CD14-positive monocyte (primary cell): ENCODE results near the gene ATP2A2. TPM values are rescaled to one million over a fixed set of nuclear protein-coding genes. Genes with fewer than 3 reads are reported as not detected.

ENCODE experiments used
- DNase-seq, 3 donors: peaks; one replicate each; pipeline ENCODE4 v3.0.0-alpha.2; 2011 to 2022
- H2AFZ ChIP-seq: 2 replicates; pipeline ENCODE4 v1.6.0; 2012; ENCODE audit warnings: mild to moderate bottlenecking, low read depth, low read length, inconsistent platforms; ENCODE audit not compliant: insufficient read depth, poor library complexity, severe bottlenecking
- H3K27ac ChIP-seq, 2 donors: 1 replicate in 1 of 2; 2 replicates in 1 of 2; pipeline ENCODE4 v1.5.1; 2012 to 2013; ENCODE audit warnings: low read length in 2 of 2, control low read depth in 1 of 2, inconsistent platforms in 1 of 2, low read depth in 1 of 2, mild to moderate bottlenecking in 1 of 2
- H3K27me3 ChIP-seq, 2 donors: one replicate each; pipeline versions ENCODE4 v1.6.0 to v1.6.1; 2011 to 2013; ENCODE audit warnings: low read length in 2 of 2; ENCODE audit not compliant: control insufficient read depth in 2 of 2, insufficient read depth in 2 of 2
- H3K36me3 ChIP-seq, 2 donors: replicated peaks in 1 of 2; 1 replicate in 1 of 2; 2 replicates in 1 of 2; pipeline versions ENCODE4 v1.5.1 to v1.6.1; 2012 to 2013; ENCODE audit warnings: low read length in 2 of 2, control low read depth in 1 of 2, inconsistent platforms in 1 of 2, mild to moderate bottlenecking in 1 of 2; ENCODE audit not compliant: insufficient read depth in 2 of 2, control insufficient read depth in 1 of 2
- H3K4me1 ChIP-seq, 2 donors: 1 replicate in 1 of 2; 2 replicates in 1 of 2; pipeline versions ENCODE4 v1.5.1 to v1.6.1; 2012 to 2013; ENCODE audit warnings: low read length in 2 of 2, control low read depth in 1 of 2, inconsistent platforms in 1 of 2, mild to moderate bottlenecking in 1 of 2, moderate library complexity in 1 of 2; ENCODE audit not compliant: insufficient read depth in 2 of 2, control insufficient read depth in 1 of 2
- H3K4me2 ChIP-seq: replicated peaks from 2 replicates; pipeline ENCODE3; 2012; ENCODE audit warnings: low read length, moderate library complexity, mild to moderate bottlenecking; ENCODE audit not compliant: poor library complexity, severe bottlenecking; ENCODE audit errors: extremely low read depth
- H3K4me3 ChIP-seq, 3 experiments: fragments of 200-600 bp in 1 of 3; sonication (generic) in 1 of 3; replicated peaks in 1 of 3; 1 replicate in 2 of 3; 2 replicates in 1 of 3; pipeline ENCODE4 v1.5.1; 2011 to 2013; ENCODE audit warnings: low read length in 3 of 3, mild to moderate bottlenecking in 3 of 3, control low read depth in 2 of 3, low read depth in 2 of 3, inconsistent platforms in 1 of 3, moderate library complexity in 1 of 3
- H3K79me2 ChIP-seq: 2 replicates; pipeline ENCODE4 v1.6.0; 2012; ENCODE audit warnings: mild to moderate bottlenecking, control low read depth, inconsistent platforms, low read length, moderate library complexity; ENCODE audit not compliant: insufficient read depth
- H3K9ac ChIP-seq: 2 replicates; pipeline ENCODE4 v1.6.0; 2017; ENCODE audit warnings: low read length, mild to moderate bottlenecking; ENCODE audit not compliant: insufficient read depth, poor library complexity, severe bottlenecking
- H3K9me3 ChIP-seq, 2 donors: replicated peaks in 1 of 2; 1 replicate in 1 of 2; 2 replicates in 1 of 2; pipeline versions ENCODE4 v1.5.1 to v1.6.1; 2012 to 2013; ENCODE audit warnings: low read length in 2 of 2, control low read depth in 1 of 2; ENCODE audit not compliant: control insufficient read depth in 1 of 2, insufficient read depth in 1 of 2
- H4K20me1 ChIP-seq: 2 replicates; pipeline ENCODE4 v1.6.0; 2012; ENCODE audit warnings: mild to moderate bottlenecking, low read length, control low read depth, moderate library complexity; ENCODE audit not compliant: insufficient read depth
- H3K27ac Mint-ChIP-seq, 7 donors: one replicate each; pipeline ENCODE4 v1.8.0; 2020; ENCODE audit warnings: mild to moderate bottlenecking in 7 of 7, mixed read lengths in 7 of 7, moderate library complexity in 6 of 7, inconsistent platforms in 2 of 7
- H3K27me3 Mint-ChIP-seq, 3 donors: one replicate each; pipeline ENCODE4 v1.8.0; 2021 to 2022; ENCODE audit warnings: low read depth in 3 of 3, mild to moderate bottlenecking in 3 of 3, mixed read lengths in 3 of 3, moderate library complexity in 3 of 3, inconsistent platforms in 1 of 3
- H3K36me3 Mint-ChIP-seq, 2 donors: one replicate each; pipeline ENCODE4 v1.8.0; 2020; ENCODE audit warnings: mixed read lengths in 2 of 2, inconsistent platforms in 1 of 2, mild to moderate bottlenecking in 1 of 2
- H3K4me1 Mint-ChIP-seq: one replicate; pipeline ENCODE4 v1.8.0; 2020; ENCODE audit warnings: mild to moderate bottlenecking, mixed read lengths
- H3K4me3 Mint-ChIP-seq, 2 donors: one replicate each; pipeline ENCODE4 v1.8.0; 2020; ENCODE audit warnings: mild to moderate bottlenecking in 2 of 2, mixed read lengths in 2 of 2, moderate library complexity in 1 of 2
- H3K9me3 Mint-ChIP-seq, 7 donors: one replicate each; pipeline ENCODE4 v1.8.0; 2020 to 2022; ENCODE audit warnings: mixed read lengths in 7 of 7, mild to moderate bottlenecking in 6 of 7, moderate library complexity in 6 of 7, inconsistent platforms in 2 of 7
- WGBS: methylation state at CpG from one replicate; pipeline ENCODE4 v1.1.5; 2013; ENCODE audit warnings: missing lambda C conversion rate; ENCODE audit not compliant: insufficient coverage; 5-methylcytosine and 5-hydroxymethylcytosine counted together
- intact Hi-C, 2 donors: fragments of 100-400 bp; cut with micrococcal nuclease; formaldehyde crosslinking; loops; one replicate each; pipeline versions ENCODE4 v1.15.0 to v1.15.1; 2023
- polyA plus RNA-seq, 3 donors: library from polyadenylated mRNA; depleted of rRNA in 1 of 3; unstranded in 2 of 3; stranded (reverse) in 1 of 3; fragments of 300-500 nt in 2 of 3; fragments of >200 nt in 1 of 3; fragmentation: Illumina TruSeq in 2 of 3; gene quantifications; 1 replicate in 2 of 3; 2 replicates in 1 of 3; pipeline ENCODE4 v1.2.3, GENCODE V29; 2012 to 2021
- TF ChIP-seq, protein P1 (sequence below): fragments of 200-600 bp; IDR thresholded peaks from one replicate; pipeline ENCODE4 v1.8.0; 2022; ENCODE audit warnings: antibody characterized with exemption, mild to moderate bottlenecking

ATP2A2 gene
- polyA plus RNA-seq, 3 donors = 4.5 to 83.1 (median 6.9) TPM

DNA sequence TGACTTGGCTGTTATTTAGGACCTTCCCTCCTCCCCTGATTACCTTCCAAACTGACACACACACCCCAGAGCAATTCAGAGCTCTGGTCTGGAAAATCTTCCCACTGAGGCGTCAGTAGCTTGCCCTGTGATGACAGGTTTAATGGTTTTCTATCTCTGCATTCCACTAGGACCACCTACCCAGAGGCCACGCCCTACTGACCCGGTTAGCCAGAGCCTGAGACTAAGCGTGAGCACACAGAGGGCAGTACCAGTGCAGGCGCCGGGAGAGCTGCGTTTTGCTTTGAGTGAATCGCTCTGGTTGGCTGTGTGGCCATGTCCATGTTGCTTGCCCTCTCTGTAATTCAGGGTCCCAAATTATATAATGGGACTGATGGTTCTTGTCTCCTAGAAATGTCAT is 36.2 kb upstream of the ATP2A2 start:
- H3K4me2 ChIP-seq = no peak overlapping the region
- 97% methylated on average over 5 of the region's 8 CpGs for WGBS
- peaks cover 13 to 17% of the 10 kb centered on the region in 2 donors for H3K4me1 ChIP-seq
- peaks cover 0 to 2% (median 0%) of the 10 kb centered on the region in 7 donors for H3K9me3 Mint-ChIP-seq
- H3K4me3 Mint-ChIP-seq = no peak overlapping the region
- H4K20me1 ChIP-seq = no peaks in the 10 kb centered on the region
- H3K27ac ChIP-seq = no peak overlapping the region
- no peak overlapping the region for H2AFZ ChIP-seq
- no peak for DNase-seq
- no peaks in the 10 kb centered on the region for H3K27me3 ChIP-seq
- TF ChIP-seq, protein P1, sequence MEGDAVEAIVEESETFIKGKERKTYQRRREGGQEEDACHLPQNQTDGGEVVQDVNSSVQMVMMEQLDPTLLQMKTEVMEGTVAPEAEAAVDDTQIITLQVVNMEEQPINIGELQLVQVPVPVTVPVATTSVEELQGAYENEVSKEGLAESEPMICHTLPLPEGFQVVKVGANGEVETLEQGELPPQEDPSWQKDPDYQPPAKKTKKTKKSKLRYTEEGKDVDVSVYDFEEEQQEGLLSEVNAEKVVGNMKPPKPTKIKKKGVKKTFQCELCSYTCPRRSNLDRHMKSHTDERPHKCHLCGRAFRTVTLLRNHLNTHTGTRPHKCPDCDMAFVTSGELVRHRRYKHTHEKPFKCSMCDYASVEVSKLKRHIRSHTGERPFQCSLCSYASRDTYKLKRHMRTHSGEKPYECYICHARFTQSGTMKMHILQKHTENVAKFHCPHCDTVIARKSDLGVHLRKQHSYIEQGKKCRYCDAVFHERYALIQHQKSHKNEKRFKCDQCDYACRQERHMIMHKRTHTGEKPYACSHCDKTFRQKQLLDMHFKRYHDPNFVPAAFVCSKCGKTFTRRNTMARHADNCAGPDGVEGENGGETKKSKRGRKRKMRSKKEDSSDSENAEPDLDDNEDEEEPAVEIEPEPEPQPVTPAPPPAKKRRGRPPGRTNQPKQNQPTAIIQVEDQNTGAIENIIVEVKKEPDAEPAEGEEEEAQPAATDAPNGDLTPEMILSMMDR = no peak
- H3K36me3 ChIP-seq = no peaks in the 10 kb centered on the region
- no peak overlapping the region for H3K4me3 ChIP-seq
- no peaks in the 10 kb centered on the region for H3K36me3 Mint-ChIP-seq
- no peaks in the 10 kb centered on the region for H3K79me2 ChIP-seq
- intact Hi-C loops = loop anchor here (10.0 kb wide), 1 partner anchor 140 kb away; no protein-coding TSS in a partner anchor
- no peaks in the 10 kb centered on the region for H3K9me3 ChIP-seq
- H3K4me1 Mint-ChIP-seq = peaks cover 25% of the 10 kb centered on the region
- no peak overlapping the region for H3K9ac ChIP-seq
- H3K27me3 Mint-ChIP-seq = peaks cover 0 to 2% (median 0%) of the 10 kb centered on the region in 3 donors
- H3K27ac Mint-ChIP-seq = no peak overlapping the region

DNA sequence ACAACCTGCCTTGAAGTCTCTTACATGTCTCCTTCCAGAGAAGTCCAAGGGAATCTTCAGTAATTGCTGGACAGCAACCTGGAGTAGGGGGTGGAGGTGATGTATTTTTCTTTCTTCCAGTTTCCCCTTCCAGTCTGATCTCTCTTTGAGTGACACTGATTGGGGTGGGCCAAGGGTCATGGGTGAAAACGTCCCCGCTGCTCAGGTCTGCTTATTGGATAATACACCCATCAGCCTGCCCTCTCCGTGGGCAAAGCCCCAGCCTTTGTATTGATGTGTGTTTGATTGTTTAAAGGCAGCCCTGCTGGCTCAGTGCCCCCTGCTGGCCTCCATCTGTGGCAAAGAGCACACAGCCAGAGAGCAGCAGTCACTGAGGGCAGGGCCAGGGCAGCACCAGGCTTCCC is 35.7 kb upstream of the ATP2A2 start:
- Histone ChIP-seq H3K9ac (no peak overlapping the region), H2AFZ (peak overlapping the region; percentile 18), H3K4me1 (peaks cover 16 to 19% of the 10 kb centered on the region in 2 donors), H3K27ac (no peak overlapping the region), H3K4me2 (no peak overlapping the region), H3K27me3 (no peaks in the 10 kb centered on the region), H3K79me2 (no peaks in the 10 kb centered on the region), H3K4me3 (no peak overlapping the region), H3K36me3 (no peaks in the 10 kb centered on the region), H4K20me1 (no peaks in the 10 kb centered on the region), H3K9me3 (no peaks in the 10 kb centered on the region)
- no peaks in the 10 kb centered on the region for H3K36me3 Mint-ChIP-seq
- whole genome bisulfite sequencing = no CpG with 5 or more reads among the region's 3 CpGs
- peaks cover 0 to 2% (median 0%) of the 10 kb centered on the region in 7 donors for H3K9me3 Mint-ChIP-seq
- H3K4me3 Mint-ChIP-seq = no peak overlapping the region
- DNase-seq = peak in 2 of 3 donors; percentile 47 to 51
- TF ChIP-seq, protein P1 = peak; percentile 75
- no peak overlapping the region for H3K27ac Mint-ChIP-seq
- peaks cover 30% of the 10 kb centered on the region for H3K4me1 Mint-ChIP-seq
- intact Hi-C loops = loop anchor here (10.0 kb wide), 1 partner anchor 141 kb away; no protein-coding TSS in a partner anchor
- peaks cover 0 to 3% (median under 1%) of the 10 kb centered on the region in 3 donors for H3K27me3 Mint-ChIP-seq
